Right renal pelvis (tissue), 4 donors: ENCODE measurements around the gene IQCK. TPM values are rescaled to one million over a fixed set of nuclear protein-coding genes. Genes with fewer than 3 reads are reported as not detected.

Source experiments
- DNase-seq, 4 donors: peaks; one replicate each; pipeline ENCODE4 v3.0.0-alpha.2; 2013; ENCODE audit warnings: low read depth in 4 of 4, low spot score in 3 of 4, missing footprints in 1 of 4
- polyA plus RNA-seq, 4 donors: library from polyadenylated mRNA; unstranded; fragments of 120-200 nt; gene quantifications; one replicate each; pipeline ENCODE4 v1.2.1, GENCODE V29; 2013; ENCODE audit not compliant: insufficient read length in 4 of 4

Gene IQCK
- polyA plus RNA-seq, 4 donors = 45.0 to 51.9 (median 49.2) TPM

DNA sequence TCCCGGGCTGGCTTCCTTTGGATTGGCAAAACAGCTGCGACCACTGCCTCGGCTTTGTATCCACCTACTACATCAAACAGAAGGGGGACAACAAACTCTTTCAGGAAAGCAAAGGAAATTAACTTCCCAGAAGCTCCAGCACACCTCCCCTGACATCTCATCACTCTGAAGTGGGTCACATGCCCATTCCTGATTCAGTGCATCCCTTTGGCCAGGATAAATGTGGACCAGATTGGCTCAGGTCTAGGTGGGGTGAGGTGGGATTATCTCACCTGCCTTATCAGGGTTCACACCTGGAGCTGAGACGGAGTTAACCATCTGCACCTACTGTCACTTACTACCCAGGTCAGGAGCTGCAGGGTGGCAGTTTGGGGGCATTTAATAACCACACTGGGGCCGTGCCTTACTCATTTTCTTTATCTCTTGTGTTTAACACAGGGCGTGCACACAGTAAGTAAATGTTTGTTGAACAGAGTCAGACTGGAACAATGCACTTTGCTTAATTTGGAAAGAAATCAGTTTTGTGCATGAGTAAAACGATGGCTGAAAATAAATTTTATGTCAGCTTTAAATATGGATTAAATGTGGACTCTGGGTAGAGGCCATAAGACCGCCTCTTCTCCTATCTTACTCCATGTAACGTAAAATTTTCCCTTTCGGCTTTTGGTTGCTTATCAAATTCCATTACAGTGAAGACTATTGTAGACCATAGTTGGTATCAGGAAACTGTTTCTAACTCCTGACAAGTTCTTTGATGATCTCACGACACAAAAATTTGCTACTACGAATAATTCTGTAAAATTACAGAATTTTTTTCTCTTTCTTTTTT, 36.0 kb downstream of the IQCK start:
- no peak for DNase-seq

- no peak for DNase-seq
Observed at GRCh38 chr16:19754644-19755036, 36.6 kb downstream of the IQCK start.

DNA sequence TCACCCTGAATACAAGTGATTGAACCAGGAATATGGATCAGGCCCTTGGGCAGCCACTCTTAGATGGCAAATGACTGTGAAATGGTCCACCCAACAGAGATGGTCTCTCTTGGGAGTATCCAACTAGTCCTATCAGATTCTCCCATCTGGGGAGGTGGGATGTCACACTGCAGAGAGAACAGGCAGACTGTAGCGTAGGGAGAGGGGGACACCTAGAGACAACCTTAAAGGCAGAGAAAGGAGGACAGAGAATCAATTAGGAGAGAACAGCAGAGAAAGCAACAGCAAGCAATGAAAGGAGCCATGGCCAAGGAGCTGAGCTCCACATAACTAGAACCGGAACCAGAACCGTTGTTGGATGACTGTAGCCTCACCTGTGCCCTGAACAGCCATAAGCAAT, 37.2 kb downstream of the IQCK start:
- DNase-seq = no peak

DNA sequence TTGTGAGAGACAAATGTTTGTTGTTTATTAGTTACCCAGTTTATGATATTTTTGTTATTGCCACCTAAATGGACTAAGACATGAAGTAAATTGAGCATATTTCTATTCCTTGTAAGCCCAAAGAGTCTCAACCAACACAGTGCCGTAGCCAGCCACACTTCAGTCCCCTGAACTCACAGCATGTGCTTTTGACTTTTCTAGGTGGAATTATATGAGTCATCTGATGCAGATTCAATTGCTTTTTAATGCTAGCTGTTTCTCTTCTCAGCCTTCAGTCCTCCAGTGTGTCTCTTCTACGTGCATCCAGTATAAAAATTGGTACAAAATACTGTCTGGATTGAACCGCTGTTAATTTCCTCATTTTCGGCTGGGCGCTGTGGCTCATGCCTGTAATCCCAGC, 39.0 kb downstream of the IQCK start:
- no peak for DNase-seq

- no peak for DNase-seq
Observed at GRCh38 chr16:19757762-19758595, 39.9 kb downstream of the IQCK start.

GRCh38 chr16:19760356-19761060, 42.4 kb downstream of the IQCK start:
- DNase-seq = no peak

- no peak for DNase-seq
Observed at GRCh38 chr16:19765860-19766553, 47.9 kb downstream of the IQCK start.

- DNase-seq = no peak
Observed at GRCh38 chr16:19766554-19766884, 48.4 kb downstream of the IQCK start.

DNA sequence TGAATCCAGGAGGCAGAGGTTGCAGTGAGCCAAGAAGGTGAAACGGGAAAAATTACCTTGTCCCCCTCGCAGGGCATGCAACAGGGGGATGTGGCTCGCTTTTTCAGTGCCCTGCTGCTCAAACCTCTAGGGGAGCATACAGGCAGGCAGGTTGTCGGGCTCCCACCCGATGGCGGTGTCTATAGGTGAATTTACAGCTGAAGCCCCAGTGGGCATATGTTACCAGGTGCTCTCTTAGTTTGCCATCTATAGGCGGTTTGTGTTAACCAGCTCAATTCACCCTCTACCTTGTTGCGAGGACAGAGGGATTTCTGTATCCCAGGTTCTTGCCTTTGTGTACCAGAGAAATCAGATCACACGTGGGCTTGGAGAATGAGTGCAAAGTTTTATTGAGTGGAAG, 48.9 kb downstream of the IQCK start:
- DNase-seq = no peak

GRCh38 chr16:19767497-19767896, 49.4 kb downstream of the IQCK start:
- no peak for DNase-seq

GRCh38 chr16:19769239-19769638, 51.2 kb downstream of the IQCK start:
- no peak for DNase-seq

GRCh38 chr16:19771040-19771439, 53.0 kb downstream of the IQCK start:
- no peak for DNase-seq

GRCh38 chr16:19771796-19772195, 53.7 kb downstream of the IQCK start:
- DNase-seq = no peak

- no peak for DNase-seq
Observed at GRCh38 chr16:19774024-19774423, 56.0 kb downstream of the IQCK start.

DNA sequence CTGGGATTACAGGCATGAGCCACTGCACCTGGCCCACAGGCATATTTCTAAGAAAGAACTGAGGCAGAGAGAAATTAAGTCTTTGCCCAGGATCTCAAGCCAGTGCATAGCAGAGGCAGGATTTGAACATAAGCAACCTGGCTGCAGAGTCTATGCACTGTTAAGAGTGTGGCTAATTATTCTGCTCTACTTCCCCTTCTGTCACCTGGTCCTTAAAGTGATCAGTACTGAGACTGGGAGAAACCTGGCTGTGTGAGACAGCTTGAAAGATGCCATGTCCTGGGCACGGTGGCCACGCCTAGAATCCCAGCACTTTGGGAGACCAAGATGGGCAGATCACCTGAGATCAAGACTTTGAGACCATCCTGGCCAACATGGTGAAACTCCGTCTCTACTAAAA, 58.1 kb downstream of the IQCK start:
- DNase-seq = no peak

DNA sequence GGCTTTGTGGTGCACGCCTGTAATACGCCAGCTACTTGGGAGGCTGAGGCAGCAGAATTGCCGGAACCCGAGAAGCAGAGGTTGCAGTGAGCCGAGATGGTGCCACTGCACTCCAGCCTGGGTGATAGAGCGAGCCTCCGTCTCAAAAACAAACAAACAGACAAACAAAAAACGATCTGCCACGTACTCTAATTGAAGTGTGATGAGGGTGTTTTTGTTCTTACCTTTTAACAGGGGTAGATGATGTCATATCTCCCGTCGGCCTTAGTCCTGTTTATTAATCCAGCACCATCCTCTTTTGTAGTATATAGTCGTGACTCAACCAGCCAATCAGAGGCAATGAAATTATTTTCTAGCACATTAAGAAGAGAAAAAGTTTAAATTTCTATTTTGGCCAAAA, 58.5 kb downstream of the IQCK start:
- no peak for DNase-seq

DNA sequence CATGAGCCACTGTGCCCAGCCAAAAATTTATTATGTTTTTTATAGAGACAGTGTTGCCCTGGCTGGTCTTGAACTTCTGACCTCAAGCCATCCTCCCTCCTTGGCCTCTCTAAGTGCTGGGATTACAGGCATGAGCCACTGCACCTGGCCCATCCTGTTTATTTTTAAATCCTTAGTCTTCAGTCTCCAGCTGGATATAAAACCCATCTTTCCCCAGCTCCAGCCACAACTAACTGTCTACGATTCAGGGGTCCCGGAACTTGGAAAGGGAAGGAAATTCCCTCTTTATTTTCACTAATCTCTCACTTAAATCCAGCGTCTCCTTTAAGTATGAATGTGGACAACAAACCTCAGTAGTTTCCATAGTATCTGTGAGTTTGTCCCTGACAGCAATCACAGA, 62.2 kb downstream of the IQCK start:
- no peak for DNase-seq

DNA sequence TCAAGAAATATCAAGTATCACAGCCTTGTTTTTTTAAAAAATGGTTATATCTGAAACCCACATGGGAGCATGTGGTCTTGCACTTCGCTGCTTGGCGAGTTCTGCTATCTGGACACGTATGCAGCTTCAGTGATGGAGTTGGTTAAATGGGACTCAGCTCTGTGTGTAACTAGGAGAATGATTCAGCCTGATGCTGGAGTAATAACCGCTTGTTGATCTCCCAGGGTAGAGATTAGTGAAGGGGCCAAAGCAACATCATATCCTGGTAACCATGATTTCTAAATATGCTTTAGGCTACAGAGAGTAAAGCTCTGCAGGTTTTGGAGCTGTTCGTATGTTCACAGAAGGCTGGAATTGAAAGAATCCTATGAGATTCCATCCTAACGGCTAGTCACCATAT, 63.2 kb downstream of the IQCK start:
- no peak for DNase-seq

DNA sequence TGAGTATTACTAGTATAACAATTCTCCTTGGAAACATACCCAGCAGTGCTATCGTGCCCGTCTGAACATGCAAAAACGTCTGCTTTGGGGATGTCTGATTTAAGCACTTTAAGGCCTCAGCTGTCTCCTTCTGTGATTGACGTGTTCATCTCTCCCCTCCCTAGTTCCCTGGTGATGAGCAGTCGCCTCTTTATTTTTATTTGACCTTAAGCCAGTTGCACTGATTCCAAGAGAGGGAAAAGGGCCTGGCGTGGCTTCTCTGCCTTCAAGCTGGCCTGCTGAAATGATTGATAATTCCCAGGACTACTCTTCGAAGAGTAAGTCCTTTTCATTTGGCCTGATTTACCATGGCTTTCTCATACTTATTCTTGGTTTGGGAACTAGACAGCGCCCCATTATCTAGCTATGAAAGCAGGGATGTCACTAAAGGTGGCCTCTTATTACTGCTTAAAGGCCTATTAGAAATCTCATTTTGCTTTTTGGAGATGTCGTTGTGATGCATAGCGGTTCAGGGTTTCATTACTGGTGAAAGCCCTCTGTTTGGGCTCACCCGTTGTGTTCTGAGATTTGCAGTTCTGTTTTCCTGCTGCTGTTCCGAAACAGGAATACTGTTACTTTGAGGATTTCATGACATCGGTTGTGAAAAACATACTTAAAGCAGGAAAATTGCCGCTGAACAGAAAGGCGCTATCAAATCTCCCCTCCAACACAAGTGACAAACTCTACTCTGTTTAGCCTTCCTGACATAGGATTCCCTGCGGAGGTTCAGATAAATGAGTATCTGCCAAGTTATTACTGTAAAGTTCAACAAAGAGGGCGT, 65.5 kb downstream of the IQCK start:
- DNase-seq = no peak

- DNase-seq = no peak
Observed at GRCh38 chr16:19784183-19784736, 66.2 kb downstream of the IQCK start.
